ENCODE data around the gene PDE4B. TPM values are rescaled to one million over a fixed set of nuclear protein-coding genes. Genes with fewer than 3 reads are reported as not detected.

The PDE4B gene
- total RNA-seq, 1 experiment from 2014 or later: 9.4 TPM

DNA sequence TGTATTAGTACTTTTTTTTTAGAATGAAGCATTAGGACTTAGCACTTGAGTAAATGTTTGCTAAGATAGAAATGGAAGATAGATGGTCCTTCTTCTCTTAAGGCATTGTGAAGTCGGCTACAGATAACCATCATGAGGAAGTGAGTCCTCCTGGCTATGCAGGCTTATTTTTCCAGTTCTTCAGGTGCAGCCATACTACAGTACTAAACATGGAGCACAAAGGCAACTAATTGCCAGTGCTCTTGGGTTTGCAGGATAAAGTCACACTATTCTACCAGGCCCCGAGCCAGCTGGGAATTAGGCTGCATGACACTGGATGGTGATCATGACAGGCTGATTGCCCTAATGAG, 543.9 kb downstream of the PDE4B start:
- no peak for DNase-seq (ENCODE audit: low spot score)

DNA sequence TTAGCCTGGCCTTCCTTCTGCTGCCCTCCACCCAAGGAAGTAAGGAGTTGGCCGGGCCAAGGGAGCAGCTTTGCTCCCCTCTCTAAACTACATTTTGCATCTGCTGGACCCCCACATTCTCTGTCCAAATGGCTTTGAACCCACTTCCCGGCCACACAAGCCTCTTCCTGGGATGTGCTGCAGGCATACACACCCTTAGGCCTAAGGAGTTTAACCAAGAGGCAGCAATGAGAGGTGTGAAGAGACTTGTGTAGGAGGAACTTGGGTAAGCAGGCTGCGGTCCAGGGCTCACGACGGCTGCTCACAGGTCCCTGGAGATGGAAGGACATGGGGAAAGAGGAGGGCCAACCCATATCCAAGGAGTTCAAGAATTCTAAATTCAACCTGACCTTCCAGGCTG, 544.6 kb downstream of the PDE4B start:
- DNase-seq (ENCODE audit: low spot score): no peak

DNA sequence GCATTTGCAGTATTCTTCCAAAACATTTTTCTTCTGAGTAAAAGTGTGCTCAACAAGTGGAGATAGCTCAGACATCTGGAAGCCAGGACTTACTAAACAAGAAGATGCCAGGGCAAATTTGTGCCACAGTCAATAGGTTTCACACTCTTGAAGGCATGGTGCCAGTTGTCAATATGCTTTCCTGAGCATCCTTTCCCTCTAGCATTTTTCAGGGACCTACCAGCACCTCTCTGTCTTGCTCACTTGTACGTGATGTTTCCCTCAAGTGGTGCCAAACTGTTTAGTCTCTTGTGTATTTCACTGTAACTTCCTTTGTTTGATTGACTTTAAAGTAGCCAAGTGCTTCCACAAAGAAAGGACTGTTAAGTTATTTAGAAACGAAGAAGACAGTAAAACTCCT, 547.2 kb downstream of the PDE4B start:
- DNase-seq (ENCODE audit: low spot score): peak; percentile 23

DNA sequence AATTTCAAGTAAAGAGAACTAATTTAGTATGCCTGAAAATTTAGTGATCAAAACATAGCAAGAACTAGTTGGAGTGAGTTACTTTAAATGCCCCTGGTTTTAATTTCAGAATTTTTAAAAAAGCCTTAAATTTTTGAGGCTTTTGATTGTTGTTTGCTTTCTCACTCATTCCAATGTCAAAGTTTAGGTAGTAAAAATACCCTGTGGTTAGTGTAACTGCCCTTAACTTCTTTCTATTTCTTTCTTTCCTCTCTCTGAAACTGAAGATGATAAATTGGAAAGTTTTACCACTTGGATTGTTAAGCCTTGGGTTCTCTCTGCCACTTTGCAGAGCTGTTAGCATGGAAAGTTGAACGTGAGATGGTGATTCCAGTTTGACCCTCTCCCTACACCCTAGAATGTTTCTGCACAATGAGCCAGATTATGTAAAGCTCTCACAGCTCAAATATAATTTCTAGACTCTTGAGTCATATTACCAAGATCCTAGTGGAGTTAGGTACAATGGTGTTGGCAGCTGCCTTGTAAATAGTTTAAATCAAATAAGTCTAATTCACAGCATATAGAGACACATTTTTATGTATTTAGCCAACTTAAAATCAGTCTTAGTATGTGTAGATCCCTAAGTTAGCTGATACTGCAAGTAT, 548.9 kb downstream of the PDE4B start:
- DNase-seq (ENCODE audit: low spot score): no peak

DNA sequence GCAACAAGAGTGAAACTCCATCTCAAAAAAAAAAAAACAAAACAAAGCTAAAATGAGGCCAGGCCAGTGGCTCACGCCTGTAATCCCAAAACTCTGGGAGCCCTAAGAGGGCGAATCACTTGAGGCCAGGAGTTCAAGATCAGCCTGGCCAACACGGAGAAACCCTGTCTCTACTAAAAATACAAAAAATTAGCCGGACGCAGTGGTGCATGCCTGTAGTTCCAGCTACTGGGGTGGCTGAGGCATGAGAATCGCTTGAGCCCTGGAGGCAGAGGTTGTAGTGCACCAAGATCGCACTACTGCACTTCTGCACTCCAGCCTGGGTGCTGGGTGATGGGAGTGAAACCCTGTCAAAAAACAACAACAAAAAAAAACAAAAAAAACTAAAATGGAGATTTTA, 550.0 kb downstream of the PDE4B start:
- no peak for DNase-seq (ENCODE audit: low spot score)

DNA sequence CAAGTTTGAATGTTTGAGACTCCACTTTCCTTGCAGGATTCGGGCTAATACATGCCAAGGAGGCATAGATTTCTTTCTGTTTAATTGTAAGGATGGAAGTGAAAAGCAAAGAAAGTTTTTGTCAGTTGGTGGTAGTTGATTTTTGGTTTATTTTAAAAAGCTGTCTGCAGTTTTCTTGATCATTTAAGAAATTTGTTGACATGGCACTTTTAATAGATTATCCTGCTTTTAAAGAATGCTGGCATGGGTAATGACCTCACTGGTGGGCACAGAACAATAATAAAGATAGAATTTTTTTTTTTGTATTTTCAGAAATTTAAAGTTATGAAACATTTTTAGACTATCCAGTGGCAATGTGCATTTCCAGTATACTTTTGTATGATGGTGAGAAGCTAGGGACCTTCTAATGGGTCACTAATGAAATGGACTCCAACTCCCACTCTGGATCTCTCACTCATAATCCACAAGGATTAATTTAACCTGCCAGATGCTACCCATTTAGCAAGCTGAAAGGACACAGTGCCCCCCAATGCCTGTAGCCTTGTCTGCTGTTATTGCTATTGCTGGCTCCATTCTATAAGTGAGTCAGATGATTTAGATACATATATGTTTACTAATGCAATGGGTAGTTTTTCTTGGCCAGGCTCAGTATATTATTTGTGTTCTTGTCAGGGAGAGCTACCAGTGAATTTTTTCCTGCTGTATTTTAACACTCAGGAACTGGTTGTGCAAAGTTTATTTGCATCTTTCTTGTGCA, 551.1 kb downstream of the PDE4B start:
- no peak for DNase-seq (ENCODE audit: low spot score)

DNA sequence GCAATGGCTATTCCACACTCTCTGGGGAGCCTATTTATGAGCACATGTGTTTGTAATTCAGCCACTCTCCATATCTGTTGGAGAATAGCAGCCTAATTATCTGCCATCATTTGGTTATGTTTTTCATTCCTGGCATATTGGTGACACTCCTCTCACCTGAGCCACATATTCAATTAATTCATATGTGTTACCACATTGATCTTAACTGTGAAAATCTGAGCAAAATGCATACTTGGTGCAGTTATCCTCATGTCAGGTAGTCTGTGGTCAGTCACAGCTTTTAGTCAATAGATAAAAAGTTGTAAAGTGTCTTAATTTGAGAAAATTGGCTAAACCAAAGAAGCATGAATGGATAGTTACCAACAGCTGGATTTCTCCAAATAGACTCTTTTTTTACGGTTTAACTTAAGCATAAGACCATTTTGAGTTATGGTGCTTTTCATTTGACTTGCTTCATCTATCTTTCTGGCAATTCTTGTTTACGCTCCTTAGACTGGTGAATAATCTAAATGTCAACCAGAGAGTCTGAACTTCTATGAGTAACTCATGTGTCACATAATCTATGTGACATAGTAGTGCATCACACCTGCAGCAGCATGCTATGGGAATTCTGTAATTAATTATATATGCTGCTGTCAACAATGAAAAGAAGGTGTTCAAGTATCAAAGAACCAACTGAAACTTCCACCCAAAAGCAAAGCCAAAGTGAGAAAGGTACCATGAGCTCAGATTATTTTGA, 553.5 kb downstream of the PDE4B start:
- no peak for DNase-seq (ENCODE audit: low spot score)

DNA sequence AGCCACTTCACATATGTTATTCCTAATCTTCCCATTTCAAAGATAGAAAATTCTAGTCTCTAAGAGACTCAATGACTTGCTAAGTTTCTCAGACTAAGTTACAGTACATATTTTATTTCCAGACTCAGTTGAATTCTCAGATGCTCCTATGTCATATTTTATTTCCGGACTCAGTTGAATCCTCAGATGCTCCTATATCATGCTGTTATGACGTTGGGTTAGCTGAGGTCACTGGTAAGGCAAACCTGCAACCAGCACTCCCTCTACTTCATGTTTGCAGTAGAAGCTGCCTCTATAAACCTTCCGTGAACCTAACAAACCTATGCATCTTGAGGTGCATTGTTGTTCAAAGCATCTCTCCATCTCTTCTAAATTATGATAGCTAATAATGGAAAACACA, 554.2 kb downstream of the PDE4B start:
- no peak for DNase-seq (ENCODE audit: low spot score)

DNA sequence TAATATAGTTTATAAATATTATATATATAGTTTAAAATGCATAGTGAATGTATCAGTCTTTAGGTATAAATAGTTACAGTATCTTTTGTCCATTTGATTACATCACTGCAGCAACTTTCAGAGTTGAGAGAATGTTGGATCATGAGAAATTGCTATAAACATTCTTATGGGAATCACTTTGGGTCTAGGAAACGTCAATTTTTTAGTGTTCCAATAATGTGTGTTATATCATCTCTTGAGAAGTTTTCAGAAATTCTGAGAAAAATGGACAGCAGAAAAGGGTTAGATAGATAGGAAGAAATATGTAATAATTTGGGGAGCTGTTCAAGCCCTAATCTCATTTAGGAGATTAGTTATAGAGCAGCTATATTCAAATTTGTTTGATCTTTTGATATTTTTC, 556.1 kb downstream of the PDE4B start:
- no peak for DNase-seq (ENCODE audit: low spot score)

DNA sequence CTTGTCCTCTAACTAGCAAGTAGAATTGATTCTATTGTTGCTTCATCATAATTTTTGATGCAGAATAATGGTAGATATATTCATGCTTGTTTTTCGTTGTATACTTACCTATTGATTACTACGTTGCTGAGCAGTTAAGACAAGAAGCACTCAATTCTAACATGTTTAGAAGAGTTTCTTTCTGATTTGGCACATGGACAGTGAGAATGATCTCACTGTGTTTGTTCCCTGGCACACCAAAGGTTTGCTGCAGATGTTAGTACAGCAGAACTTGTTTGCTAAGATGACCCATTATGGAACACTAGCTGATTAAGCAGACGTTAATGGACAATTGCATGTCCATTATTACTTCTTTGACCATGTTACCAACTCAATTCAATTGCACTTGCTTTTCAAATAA, 556.5 kb downstream of the PDE4B start:
- DNase-seq (ENCODE audit: low spot score): no peak

DNA sequence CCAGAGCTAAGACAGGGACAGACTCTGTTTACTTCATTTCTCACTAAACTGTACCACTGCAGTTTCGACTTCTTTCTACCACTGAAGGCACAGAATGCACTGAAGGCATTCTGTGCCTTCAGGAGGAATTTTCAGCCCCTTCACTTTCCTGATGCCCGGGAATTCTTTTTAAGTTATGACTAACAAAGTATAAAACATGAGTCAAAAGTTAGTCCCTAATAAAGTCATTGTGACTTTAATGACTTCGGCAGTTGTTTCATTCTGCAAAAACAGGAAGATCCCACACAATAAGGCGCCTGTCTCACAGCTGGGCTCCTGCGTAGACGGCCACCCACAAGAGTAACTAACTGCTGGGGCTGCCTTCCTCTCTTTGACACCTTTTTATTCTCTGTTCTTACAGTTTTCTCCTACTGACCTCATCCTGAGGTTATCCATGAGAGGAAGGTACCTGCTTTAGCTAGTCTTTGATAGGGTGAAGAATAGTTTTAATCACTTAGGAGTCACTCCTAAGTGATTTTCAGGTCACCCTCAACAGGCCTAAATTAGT, 557.4 kb downstream of the PDE4B start:
- DNase-seq (ENCODE audit: low spot score): peak; percentile 39

DNA sequence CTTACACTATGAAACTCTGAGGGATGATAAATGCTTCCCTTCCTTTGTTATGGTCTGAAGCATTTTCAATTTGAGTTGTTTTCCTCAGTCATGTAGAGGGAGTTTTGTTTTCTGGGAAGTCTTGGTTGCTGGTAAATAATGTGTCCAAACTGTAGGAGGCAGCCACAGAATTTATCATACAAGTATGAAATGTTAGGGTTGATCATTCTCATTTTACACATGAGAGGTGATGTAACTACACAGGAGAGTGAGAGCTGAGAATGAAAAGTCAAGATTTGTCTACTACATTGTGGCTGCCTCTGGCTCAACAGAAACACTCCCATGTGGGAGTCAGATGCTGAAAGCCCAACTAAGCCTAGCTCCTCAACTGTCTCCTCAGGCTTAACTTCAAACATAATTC, 558.8 kb downstream of the PDE4B start:
- DNase-seq (ENCODE audit: low spot score): no peak

DNA sequence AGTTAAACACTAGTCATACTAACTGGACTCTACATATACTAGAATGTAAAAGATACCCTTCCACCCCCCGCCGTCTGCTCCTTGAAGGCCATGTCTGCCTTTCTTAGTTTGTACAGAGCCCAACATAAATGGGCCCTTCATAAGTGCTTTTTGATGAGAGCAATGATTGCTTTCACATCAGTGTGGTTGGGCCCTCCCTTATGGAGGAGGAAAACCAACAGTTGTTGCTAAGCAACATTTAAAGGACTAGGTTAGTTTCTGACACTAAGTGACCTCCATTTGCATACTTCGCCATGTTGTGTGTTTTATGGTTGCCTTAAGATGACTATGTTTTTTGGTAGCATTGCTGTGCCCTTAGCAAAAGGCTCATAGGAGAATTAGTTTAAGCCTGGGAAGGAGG, 559.2 kb downstream of the PDE4B start:
- no peak for DNase-seq (ENCODE audit: low spot score)

DNA sequence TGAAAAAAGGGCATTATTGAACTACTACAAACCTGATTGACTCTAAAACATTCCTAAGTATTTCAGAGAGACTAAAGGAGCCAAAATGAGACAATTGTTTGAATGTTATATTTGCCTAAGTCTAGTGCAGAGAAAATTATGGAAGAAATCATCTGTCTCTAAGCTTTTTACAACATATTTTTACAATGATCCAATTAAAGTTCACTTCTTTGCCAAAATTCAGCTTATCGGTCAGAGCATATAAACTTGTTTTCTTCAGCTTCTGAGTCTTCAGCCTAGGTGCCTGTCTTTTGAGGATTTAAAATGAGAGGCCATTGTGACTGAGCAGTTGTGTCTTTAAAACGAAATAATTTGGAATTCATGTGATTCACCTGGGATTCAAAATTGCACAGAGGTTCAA, 560.1 kb downstream of the PDE4B start:
- DNase-seq (ENCODE audit: low spot score): no peak

DNA sequence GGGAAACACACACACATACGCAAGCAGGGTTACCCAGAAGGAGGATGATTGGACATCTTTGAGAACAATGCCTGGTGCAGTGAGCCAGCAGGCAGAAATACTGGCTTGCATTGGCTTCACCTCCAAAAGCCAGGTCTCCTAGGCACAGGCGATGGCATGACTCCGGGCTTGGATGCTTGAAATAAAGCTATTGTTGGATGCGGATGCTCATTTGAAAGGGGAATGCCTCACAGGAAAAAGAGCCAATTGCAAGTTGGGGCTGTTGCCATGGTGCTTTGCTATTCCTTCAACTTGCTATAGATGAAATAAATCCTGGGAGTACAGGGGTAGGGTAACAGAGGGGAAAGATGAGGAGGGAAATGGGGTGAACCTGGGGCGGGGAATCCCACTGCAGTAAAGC, 560.6 kb downstream of the PDE4B start:
- no peak for DNase-seq (ENCODE audit: low spot score)

DNA sequence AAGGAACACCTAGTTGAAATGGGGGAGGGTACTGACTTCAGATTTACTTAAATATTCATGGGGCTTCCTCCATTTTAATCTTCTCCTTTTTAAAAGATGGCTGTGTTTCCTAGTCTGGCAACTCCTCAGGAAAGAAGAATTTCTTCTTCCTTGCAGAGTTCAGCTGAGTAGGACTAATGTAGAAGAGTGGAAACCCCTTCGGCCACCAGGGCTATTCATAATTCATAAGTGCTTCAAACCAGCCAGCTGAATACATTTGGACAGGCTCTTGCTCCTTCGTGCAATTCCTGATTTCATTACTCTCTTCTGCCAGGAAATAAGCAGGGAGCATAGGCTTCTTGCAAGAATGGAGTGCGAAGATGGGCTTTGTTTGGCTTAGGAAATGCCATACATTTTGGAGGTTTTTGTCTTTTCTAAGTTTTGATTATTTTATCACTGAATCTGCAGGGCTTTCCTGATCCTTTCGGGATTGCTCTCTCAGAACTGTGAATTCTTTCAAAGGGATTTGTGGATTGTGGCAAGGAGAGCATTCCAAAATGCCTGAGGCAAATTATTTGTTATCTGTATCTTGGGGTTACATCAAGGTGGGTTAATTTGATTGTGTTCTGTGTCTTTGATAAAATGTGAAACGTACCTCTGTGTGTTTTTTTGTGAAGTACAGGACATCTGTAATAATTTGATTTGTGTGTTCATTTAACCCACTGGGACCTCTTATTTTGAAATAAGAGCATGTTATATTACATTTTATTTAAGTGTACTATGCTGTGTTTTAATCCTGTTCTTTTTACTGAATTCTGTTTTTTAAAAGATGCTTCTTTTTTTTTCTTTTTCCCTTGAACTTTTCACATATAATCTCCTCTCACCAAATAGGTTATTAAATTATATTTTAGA, 561.9 kb downstream of the PDE4B start:
- no peak for DNase-seq (ENCODE audit: low spot score)

DNA sequence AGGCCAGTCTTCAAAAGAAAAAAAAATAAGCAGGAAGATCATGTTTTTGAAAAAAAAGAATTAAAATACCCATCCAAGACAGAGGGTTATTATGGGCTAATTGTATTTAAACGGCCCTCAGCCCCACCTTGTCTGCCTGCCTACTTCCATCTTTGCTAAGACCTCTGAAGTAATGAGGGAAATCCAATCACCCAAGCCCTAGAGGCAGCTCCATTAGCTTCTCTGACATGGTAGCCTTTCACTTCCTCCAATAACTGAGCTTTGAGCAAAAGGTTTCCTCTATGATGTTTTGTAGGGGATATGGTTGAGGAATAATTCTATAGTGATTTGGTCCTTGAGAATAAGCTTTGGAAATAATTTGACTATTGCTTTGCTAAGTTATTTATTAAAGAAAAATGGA, 563.1 kb downstream of the PDE4B start:
- DNase-seq (ENCODE audit: low spot score): no peak

DNA sequence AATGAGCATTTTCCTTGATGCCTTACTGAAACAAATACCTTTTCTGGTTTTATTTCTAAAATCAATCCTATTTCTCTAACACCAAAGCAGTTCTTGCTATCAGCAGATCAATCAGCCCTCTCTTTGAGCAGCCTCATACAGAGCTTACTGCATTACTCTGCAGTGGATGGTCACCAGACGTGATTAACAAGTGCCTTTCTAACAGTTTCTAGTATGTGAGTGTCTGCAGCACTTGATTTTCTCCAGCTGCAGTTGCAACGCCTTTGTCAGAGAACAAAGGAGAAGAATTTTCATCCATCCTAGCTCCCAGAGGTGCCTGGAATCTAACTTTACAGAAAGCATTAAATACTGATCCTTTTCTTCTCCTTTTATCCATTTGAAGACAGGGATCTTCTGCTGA, 563.9 kb downstream of the PDE4B start:
- no peak for DNase-seq (ENCODE audit: low spot score)

DNA sequence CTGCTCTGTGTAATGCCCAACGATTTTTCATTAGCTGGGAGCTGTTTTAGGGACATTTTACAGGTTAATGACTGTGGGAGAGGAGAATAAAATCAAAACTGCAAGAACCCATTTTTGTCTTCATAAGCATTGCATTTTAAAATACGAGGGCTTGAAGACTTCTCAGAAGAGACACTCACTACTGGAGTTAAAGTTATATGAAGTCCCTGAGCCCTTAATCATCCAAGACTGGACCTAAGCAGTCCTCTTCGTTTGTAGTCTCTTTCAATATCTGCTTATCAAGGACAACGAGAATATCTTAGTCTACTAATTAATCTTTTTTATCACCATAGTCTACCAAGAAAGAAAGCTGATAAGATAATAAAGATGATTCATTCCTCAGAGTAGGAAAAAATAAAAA, 564.3 kb downstream of the PDE4B start:
- DNase-seq (ENCODE audit: low spot score): no peak

DNA sequence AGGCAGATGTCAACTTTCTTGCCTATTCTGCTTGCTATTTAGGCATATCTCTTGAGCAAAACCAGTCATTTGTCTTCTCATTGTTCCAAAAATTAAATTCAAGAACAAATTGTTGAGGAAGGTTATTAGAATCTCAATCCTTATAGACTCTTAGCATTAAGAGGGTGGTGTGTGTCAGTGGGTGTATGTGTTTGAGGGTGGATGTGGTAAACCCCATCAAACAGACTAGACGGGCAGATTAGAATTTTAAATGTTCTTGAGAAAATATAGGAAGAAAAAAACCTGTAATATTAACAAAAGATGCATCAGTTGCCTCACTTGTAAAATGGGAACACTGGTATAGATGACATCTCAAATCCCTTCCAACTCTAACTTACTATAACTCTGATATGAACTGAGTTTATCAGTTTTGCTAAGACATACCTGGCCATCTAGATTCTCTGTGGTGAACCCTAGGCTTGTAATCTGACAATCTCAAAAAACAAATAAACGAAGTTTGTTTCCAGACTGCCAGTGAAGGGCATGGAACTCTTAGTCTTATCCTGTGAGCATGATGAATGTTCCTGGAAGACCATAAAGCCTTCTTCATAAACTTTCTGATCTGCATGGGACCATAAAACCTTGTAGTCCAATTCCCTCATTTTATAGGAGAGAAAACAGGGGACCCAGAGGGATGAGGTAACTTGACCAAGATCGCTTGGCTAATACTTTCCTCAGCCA, 564.9 kb downstream of the PDE4B start:
- no peak for DNase-seq (ENCODE audit: low spot score)

DNA sequence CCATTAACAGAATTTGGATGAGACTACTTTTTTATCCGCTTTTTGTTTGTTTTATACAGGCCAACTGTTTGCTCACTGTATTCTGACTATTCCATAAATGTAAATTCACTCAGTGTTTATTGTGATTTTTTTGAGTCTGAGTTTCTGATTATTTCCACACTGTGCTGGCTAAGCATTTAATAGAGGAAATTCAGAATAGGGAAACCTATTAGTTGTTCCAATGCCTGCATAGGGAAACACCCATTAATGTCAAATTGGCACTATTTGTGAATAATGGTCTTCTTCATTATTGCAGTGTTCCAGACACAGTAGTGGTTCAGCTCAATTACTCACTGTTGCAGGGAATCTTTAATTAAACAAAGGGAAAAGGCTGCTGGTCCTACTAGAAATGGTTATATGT, 566.6 kb downstream of the PDE4B start:
- DNase-seq (ENCODE audit: low spot score): no peak
